ENCODE measurements around the gene FXYD7.

DNA sequence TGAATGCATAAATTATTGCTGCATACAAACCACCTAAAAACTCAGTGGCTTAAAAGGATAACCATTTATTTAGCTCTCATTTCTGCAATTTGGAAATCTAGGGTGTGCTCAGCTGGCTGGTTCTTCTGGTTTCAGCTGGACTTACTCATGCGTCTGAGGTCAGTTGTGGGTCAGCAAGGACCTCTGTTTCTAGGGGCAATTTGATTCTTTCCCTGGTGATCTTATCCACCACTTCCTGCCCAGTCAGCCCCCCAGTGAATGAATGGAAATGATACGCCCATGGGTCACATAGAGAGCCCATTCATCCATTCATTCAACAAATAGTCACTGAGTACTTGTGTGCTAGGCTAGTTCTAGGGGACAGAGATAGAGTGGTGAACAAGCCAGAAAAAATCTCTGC lies 21.4 kb downstream of the FXYD7 start:
- TF ChIP-seq ZNF548 (tag by site-specific recombination; IDR thresholded peaks at IDR 0.05) (no peak), BCL11A (tag by site-specific recombination; IDR thresholded peaks at IDR 0.05; ENCODE audit: low read depth) (no peak), KLF1 (tag by site-specific recombination; IDR thresholded peaks at IDR 0.05) (no peak)
- TF ChIP-seq, protein P1, sequence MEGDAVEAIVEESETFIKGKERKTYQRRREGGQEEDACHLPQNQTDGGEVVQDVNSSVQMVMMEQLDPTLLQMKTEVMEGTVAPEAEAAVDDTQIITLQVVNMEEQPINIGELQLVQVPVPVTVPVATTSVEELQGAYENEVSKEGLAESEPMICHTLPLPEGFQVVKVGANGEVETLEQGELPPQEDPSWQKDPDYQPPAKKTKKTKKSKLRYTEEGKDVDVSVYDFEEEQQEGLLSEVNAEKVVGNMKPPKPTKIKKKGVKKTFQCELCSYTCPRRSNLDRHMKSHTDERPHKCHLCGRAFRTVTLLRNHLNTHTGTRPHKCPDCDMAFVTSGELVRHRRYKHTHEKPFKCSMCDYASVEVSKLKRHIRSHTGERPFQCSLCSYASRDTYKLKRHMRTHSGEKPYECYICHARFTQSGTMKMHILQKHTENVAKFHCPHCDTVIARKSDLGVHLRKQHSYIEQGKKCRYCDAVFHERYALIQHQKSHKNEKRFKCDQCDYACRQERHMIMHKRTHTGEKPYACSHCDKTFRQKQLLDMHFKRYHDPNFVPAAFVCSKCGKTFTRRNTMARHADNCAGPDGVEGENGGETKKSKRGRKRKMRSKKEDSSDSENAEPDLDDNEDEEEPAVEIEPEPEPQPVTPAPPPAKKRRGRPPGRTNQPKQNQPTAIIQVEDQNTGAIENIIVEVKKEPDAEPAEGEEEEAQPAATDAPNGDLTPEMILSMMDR (tag by site-specific recombination; IDR thresholded peaks at IDR 0.05): no peak
- TF ChIP-seq, protein P2, sequence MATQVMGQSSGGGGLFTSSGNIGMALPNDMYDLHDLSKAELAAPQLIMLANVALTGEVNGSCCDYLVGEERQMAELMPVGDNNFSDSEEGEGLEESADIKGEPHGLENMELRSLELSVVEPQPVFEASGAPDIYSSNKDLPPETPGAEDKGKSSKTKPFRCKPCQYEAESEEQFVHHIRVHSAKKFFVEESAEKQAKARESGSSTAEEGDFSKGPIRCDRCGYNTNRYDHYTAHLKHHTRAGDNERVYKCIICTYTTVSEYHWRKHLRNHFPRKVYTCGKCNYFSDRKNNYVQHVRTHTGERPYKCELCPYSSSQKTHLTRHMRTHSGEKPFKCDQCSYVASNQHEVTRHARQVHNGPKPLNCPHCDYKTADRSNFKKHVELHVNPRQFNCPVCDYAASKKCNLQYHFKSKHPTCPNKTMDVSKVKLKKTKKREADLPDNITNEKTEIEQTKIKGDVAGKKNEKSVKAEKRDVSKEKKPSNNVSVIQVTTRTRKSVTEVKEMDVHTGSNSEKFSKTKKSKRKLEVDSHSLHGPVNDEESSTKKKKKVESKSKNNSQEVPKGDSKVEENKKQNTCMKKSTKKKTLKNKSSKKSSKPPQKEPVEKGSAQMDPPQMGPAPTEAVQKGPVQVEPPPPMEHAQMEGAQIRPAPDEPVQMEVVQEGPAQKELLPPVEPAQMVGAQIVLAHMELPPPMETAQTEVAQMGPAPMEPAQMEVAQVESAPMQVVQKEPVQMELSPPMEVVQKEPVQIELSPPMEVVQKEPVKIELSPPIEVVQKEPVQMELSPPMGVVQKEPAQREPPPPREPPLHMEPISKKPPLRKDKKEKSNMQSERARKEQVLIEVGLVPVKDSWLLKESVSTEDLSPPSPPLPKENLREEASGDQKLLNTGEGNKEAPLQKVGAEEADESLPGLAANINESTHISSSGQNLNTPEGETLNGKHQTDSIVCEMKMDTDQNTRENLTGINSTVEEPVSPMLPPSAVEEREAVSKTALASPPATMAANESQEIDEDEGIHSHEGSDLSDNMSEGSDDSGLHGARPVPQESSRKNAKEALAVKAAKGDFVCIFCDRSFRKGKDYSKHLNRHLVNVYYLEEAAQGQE (tag by site-specific recombination; IDR thresholded peaks at IDR 0.05): no peak
